Measurements from ENCODE around the gene CST3.
"Not testable (repeated sequence)": the region's sequence is repeated elsewhere in the genome, so short reads cannot be mapped to it uniquely, and the experiment has no call there.

Gene CST3

DNA sequence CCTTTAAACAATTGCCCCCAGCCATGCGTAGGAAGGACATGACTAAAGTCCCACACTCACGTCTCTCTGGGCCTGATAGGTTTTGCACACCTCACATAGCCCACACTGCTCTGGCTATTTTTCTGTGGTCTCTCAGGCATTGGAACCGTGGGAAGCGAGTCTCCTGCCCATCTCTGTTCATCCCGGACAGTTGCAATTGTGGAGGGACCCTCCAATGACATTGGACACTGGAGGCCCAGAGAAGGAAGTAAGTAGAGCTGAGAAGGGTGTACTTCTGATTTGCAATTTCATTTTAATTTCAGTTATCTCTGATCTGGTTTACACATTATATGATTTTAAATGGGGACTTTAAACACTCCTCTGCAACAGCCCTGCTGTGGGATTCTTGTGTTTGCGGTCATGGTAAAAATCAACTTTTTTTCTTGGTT is 23.3 kb upstream of the CST3 start:
- no peak for DNase-seq

DNA sequence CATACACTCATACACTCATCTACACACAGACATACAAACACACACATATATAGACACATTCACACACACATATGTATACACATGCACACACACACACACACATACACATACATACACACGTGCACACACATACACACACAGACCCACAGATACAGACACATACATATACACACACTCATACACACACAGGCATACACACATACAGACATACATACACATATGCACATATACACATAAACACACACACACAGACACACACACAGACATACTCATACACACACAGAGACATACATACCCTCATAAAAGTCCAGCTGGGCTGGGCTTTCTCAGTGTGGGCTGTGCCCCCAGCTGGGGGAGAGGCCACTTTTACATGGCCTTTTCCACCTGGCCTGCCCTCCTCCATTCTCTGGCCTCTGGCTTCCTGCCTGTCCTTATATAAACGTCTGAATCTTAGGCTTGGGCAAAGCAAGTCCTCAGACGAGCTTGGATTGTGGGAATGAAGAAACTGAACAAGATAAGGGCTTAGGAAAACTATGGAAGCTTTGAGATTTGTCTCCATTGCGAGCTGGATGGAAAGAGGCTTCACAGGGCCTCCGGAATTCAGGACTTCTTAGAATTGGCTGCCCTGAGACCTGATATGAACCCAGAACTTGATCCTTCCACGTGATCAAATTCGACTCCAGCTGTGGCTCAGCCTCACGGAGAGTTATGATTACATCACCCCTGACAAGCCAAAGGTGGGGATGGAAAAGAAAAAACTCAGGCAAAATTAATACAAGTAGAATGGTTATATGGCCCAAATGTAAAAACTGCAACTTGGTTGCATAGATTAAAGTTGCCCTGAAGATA is 22.5 kb upstream of the CST3 start:
- DNase-seq, result no peak

DNA sequence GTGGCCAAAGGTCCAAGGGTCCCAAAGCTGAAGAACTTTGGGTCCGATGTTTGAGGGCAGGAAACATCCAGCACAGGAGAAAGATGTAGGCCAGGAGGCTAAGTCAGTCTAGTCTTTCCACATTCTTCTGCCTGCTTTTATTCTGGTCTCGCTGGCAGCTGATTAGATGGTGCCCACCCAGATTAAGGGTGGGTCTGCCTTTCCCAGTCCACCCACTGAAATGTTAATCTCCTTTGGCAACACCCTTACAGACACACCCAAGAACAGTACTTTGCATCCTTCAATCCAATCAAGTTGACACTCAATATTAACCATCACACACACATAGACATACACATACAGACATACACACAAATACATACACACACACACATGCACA is 21.8 kb upstream of the CST3 start:
- not testable (repeated sequence) for DNase-seq

DNA sequence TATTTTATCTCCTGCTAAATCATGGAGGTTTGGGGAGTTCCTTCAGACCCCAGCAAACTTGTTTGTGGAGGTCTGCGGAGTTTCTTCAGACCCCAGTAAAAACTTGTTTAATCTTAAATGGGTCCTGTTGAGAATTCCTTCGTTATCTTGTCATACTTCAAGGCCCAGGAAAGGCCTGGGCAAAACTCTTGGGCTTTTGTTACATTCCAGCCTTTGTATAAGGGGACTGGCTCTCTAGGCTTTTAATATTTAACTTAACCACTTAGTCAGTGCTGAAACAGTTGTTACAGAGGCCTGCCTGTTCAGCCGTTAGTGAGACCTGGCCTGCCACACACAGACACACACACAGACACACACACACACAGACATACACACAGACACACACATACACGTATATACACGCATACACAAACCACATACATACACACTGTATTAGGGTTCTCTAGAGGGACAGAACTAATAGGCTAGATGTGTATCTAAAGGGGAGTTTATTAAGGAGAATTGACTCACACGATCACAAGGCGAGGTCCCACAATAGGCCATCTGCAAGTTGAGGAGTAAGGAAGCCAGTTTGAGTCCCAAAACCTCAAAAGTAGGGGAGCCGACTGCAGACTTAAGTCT is 21.3 kb upstream of the CST3 start:
- no peak for DNase-seq

DNA sequence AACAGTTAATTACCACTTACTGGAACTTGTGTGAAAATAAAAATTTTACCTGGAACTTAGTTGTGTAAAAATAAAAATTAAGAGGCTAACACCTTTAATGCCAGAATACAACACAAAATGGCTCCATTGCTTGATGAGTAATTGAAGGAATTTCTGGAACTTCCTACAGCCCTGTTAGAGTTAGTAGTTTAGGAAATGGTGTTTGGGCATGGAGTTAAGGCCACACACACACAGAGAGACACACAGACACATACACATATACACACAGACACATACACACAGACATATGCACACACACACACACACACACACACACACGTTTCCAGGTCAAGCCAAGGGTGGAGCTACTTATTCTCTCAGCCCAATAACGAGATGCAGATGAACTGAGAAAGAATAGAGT is 20.6 kb upstream of the CST3 start:
- DNase-seq, result no peak

DNA sequence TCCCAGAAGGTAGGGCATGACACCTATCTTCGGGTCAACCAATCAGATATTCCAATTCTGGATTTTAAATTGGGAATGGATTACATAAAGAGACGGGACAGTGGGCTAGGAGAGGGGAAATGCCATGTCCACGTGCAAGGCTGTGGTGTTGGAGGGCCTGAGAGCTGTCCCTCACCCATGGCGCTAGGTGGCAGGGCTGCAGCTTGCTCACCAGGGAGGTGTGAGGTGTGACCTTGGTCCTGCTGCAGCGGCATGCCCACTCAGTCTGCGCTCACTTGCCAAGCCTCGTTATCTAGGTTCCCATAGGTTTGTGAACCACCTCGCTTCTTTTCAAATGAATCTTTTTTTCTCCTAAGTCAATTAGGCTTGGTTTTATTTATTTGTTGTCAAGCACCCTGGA is 19.4 kb upstream of the CST3 start:
- DNase-seq, result no peak

DNA sequence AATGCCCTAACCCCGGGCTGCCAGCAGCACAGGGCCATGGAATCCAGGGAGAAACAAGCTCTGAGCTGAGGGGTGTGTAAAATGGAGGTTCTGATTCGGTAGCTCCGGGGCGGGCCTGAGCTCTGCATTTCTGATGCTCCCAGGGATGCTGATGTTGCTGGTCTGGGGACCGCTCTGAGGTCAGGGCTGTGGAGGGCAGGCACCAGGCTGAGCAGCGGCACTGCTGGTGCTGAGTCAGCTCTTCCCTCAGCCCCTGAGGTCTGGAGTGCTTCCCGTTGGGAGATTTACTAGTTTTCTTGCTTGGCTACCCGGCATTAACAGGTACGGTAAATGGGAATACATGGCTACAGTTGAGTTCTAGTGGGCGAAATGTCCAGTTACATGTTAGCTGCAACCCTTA is 18.6 kb upstream of the CST3 start:
- no peak for DNase-seq

DNA sequence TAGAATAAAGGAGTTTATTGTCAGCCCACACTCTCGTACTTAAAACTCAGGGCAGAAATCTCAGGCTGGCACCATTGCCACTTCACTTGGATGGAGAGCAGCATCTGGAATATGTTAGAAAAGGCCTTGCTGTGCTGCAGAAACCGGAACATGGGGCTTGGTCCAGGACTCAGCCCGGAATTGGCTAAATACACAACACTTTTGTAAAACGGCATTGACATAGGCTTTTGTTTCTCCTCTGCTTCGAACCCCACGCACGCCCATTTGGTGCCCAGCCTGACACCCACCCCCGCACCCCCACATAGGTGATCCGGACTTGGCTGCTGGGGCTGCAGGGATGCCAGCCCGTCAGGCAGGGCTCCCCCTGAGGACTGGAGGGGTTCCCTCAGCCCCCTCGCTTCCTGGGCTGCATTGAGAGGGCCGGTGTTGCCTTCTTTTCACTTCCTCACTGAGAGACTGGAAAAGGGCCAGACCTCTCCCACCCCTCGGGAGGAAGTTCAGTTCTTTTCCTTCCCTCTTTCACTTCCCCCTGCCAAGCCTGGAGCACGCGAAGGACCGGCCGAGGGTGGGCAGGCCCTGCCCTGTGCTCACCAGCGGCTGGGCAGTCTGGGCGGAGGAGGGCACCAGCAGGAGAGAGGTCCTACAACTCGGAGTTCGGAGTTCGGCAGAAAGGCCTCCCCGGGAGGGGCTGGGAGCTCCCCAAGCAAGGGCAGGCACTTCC is 17.9 kb upstream of the CST3 start:
- DNase-seq, result no peak

DNA sequence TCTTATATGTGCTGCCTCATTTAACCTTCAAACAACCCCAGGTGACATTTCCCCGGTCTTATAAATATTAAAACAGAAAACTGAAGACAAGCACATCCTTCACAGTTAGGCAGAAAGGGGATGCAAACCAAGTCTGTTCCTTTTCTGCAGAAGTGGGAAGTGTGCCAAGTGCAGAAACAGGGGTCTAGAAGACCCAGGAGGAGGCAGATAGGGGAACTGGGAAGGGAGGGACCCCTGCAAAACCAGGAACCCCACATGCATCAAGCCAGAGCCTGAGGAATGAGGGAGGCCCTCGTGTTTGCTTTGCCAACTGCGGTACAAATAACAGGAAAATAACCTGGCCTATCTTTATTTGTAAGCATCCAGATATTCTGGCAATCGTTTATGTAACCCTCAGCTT is 17.0 kb upstream of the CST3 start:
- DNase-seq, result no peak

DNA sequence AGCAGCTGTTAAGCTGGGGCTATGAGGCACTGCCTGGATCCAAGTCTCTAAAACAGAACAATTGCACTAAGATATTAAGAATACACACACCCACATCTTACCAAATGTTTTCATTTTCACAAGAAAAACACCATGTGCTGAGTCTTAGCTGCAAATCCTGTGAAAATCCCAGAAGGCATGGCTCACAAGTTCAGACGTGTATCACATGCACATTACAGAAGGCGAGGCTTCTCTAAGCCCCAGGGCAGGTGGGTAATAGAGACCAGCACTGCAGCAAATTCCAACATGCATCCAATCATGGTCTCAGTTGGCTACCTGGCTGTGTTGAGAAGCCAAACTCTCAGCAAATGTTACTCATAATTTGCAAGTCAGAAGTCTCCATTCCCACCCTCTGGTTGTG is 16.2 kb upstream of the CST3 start:
- DNase-seq, result no peak

DNA sequence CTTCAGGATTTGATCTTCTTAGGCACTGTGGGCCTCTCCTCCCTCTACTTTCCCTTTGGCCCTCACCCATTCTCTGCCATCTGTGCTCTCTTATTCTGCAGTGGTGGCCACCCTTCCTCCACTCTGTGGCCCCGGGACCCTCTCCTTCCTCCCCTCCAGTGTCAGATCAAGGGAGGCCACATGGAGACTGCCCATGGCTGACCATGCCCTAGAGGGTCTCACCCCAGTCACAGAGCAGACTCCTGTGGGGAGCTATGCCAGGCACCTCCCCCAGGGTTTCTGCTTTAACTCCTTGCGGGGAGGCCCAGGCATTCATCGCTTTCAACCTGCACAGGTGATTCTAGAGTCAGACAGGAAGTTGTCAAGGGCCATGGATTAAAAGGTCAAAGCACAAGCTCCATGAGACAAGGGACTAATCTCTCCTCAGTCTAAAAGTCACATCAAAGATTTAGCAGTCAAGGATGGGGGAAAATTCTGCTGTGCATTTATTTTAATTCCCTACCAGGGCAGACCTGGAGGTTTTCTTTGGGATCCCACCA is 15.7 kb upstream of the CST3 start:
- no peak for DNase-seq

DNA sequence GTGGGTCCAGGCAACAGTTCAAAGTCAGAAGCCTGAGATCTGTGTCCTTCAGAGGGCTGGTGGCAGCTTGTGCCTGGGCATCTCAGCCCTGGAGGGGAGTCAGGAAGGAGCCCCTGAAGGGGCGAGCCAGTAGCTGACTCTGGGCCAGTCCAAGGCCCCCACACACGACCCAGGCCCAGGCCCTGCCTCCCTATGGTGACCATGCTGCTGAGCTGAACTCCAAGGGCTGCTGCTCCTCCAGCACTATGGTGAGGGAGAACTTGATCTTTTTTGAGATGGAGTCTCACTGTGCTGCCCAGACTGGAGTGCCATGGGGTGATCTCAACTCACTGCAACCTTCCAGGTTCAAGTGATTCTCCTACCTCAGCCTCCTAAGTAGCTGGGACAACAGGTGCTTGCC is 15.2 kb upstream of the CST3 start:
- no peak for DNase-seq

DNA sequence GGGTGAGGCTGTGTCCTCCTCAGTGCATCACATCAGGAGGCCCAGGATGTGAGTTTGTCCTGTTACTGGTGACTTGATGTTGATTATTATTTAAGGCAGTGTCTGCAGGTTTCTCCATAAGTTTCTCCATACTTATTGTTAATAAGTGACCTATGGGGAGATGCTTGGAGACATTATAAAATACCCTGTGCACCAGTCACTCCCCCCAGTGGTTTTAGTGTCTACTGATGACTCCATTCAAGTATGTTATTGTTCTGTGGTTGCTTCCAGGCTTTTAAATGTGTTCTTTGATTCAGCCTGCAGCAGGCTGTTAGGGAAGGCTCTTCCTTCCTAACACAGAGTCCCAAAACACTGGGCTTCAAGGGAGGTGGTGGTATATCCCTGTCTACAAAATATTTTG is 14.6 kb upstream of the CST3 start:
- no peak for DNase-seq

DNA sequence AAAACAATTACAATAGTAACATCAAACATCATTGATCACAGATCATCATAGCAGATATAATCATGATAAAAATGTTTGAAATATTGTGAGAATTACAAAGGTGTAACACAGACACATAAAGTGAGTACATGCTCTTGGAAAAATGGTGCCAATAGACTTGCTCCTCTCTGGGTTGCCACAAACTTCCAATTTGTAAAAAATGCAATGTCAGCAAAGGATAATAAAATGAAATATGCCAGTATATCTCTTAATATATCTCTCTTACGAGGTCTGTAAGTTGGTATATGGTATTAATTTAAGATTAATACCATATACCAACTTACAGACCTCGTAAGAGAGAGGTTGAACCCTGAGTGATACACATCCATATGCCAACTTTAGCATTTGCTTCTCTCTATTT is 13.4 kb upstream of the CST3 start:
- no peak for DNase-seq

DNA sequence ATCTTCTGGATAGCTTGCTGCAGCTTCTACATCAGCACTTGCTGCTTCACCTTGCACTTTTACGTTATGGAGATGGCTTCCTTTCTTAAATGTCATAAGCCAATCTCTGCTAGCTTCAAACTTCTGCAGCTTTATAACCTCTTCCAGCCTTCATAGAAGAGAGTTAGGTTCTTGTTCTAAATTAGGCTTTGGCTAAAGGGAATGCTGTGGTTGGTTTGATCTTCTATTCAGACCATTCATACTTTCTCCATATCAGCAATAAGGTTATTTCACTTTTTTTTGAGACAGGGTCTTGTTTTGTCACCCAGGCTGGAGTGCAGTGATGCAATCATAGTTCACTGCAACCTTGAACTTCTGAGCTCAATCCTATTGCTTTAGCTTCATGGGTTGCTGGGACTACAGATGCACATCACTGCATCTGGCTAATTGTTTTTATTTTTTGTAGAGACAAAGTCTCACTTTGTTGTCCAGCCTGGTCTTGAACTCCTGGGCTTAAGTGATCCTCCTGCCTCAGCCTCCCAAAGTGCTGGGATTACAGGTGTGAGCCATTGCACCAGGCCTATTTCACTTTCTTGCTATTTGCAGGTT is 12.2 kb upstream of the CST3 start:
- no peak for DNase-seq

DNA sequence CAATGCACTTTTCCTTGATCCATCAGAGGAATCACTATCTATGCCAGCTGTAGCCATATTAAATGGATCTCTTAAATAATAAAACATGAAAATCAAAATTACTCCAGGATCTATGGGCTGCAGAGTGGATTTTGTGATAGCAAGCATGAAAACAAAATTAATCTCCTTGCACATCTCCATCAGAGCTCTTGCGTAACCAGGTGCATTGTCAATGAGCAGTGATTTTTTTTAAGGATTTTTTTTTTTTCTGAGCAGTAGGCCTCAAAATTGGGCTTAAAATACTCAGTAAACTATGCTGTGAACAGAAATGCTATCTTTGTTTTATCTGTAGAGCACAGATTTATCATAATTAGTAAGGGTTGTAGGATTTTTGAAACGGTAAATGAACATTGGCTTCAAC is 11.5 kb upstream of the CST3 start:
- DNase-seq, result no peak

DNA sequence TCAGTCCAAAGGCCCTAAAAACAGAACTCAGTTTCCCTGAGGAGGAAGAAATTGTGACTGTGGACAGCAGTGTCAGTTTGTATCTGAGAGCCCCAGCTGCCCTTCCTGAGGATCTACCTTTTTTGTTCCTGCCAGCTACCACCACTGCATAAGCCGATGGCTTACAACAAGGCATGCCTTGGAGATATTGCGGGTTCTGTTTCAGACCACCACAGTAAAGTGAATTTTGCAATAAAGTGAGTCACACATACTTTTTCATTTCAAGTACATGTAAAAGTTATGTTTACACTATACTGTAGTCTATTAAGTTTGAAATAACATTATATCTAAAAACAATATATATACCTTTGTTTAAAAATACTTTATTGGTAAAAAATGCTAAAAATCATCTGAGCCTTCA is 9.6 kb upstream of the CST3 start:
- no peak for DNase-seq

DNA sequence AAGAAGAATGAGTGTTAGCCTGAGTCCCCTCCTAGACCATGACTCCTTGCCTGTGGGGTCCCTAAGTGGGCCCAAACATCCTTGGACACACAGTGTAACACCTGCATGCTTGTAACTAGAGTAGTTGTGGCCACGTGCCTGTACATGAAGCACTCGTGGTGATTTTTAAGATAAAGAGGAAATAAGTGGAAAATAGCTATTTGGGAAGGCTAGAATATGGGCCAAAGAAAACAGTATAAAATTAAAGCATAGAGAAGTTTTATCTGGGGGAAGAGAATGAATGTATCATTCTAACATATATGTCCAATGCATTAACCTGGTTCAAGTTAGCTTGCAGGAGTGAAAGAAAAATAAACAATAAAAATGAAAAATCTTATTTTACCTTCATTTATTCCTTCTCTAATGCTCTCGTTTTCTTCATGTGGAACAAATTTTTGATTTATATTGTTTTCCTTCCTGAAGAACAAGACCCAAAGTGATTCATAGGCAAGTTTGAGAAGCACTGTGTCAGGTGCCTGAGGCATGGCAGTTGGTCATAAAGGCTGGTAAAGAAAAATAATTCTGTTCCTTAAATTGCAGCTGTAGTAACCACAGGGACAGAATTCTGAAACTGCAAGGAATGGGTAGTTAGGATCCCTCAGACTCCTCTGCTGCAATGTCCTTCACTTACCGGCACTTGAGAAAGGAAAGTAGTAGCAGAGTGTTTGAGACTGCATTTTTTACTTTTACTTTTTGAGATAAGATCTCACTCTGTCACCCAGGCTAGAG is 8.5 kb upstream of the CST3 start:
- no peak for DNase-seq

DNA sequence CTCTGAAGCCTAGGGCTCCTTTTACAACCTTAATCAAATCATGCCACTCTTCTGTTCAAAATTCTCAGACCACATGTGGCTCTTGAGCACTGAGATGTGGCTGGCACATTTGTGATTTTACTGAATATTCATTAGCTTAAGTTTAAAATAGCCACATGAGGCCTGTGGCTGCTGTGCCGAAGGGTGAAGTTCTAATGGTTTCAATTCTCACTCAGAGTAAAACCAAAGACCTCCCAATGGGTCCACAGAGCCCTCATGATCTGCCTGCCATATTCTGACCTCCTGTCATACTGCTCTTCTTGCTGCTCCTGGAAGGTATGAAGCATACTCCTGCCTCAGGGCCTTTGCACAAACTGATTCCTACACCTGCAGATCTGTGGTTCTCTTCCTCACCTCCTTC is 7.8 kb upstream of the CST3 start:
- DNase-seq, result no peak

DNA sequence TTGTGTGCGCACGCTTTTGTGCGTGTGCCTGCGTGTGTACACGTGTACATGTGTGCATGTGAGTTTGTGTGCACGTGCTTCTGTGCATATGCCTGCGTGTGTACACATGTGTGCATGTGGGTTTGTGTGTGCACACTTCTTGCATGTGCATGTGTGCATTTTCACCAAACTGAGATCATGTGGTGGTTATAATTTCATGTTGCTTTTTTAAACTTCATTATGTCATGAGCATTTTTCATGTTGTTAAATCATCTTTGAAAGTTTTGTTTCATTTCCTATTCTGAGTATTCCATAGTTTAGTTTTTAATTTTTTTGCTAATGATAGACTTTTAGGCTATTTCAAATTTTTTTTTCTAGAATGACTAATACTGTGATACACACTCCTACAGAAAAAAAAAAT is 6.4 kb upstream of the CST3 start:
- no peak for DNase-seq

DNA sequence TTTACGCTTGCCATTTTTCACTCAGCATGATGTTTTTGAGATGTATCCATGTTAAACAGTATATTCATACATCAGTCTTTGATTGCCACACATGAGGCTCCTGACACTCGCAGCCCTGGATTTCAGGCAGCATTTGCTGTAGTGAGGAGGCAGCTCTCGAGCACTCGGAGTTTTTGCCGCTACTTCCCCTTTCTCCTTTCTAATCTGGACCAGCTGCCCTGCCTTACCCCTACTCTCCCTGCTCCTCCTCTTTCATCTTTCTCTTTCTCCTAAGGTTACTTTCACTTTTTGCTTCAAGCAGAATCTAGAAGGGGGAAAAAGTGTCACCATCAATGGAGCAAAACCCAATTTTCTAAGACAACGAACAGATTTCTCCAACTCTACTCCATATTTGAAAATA is 5.9 kb upstream of the CST3 start:
- DNase-seq, result no peak

DNA sequence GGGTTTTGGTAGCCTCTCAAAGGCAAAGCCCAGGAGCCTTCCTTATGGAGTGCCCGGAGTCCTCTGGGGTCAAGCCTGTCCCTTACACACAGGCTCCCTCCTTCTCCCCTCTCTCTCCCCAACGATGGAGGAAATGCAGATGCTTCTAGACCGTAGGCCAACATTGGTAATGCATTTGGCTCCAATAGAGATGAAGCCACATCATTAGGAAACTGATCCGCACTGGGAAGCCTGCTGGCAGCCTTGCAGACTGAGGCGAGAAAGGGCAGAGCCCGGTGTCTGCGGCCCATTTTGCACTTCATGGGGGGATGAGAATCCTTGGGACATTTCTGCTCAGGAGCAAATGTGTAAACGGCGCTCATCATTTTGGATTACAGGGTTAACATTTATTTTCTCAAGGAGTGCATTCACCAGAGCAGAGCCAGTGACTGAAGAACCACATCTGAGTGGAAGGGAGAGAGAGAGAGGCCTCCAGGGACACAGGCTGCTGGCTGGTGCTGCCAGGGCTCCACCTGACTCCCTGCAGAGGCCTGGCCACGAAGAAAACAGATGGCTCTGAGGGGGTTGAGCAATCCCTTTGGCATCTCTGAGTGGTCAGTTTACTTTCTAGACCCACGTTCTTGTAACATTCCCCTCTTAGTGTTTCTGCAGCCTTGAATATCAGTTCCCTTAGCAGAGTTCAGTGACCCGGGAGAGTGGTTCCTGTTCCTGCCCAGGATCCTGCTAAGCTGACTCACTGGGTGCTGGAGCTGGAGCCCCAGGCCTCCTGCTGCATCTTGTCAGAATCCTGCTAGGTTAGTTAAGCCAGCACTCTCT is 4.4 kb upstream of the CST3 start:
- no peak for DNase-seq

Measured in DMS79 (cell line).